IMR-90 (cell line): ENCODE data around the gene ASB11. TPM values are rescaled to one million over a fixed set of nuclear protein-coding genes. Genes with fewer than 3 reads are reported as not detected.

Source experiments
- ATAC-seq: fragments of 200-7000 bp; cut with Tn5 transposase; 2 replicates; pipeline ENCODE4 v1.9.1; 2020; ENCODE audit warnings: low read depth, mild to moderate bottlenecking, moderate library complexity
- BruUV-seq: library from RNA; stranded (reverse); fragments of 400-500 nt; replicated peaks from 2 replicates; lab custom pipeline; 2021; lab: Mats Ljungman, UMichigan
- CTCF ChIA-PET: fragments of 300-600 bp; formaldehyde crosslinking; extraction: SDS; loops from one replicate; lab custom pipeline; 2021; ENCODE audit warnings: antibody characterized with exemption; lab: Yijun Ruan, JAX
- POLR2A ChIA-PET: fragments of 300-600 bp; sonication (Branson Sonifier 250); formaldehyde crosslinking; loops from one replicate; lab custom pipeline; 2022; ENCODE audit warnings: antibody characterized with exemption; ENCODE audit not compliant: unreplicated experiment; lab: Charles Lee
- DNase-seq: peaks from one replicate; pipeline ENCODE4 v3.0.0; 2013
- H2AFZ ChIP-seq: replicated peaks from 2 replicates; pipeline ENCODE3; 2013; ENCODE audit warnings: low read length, mild to moderate bottlenecking; ENCODE audit not compliant: poor library complexity
- H2AK5ac ChIP-seq: 2 replicates; pipeline ENCODE4 v1.6.1; 2013; ENCODE audit warnings: low read depth, low read length, inconsistent platforms
- H2AK9ac ChIP-seq: replicated peaks from 2 replicates; pipeline ENCODE3; 2013; ENCODE audit warnings: mild to moderate bottlenecking, low read depth, low read length, moderate library complexity; ENCODE audit not compliant: poor library complexity
- H2BK120ac ChIP-seq: 2 replicates; pipeline ENCODE4 v1.6.1; 2013; ENCODE audit warnings: low read depth, low read length, inconsistent platforms
- H2BK15ac ChIP-seq: 3 replicates; pipeline ENCODE4 v1.6.1; 2013; ENCODE audit warnings: low read depth, low read length, inconsistent platforms
- H2BK20ac ChIP-seq: 2 replicates; pipeline ENCODE4 v1.6.1; 2013; ENCODE audit warnings: low read depth, mild to moderate bottlenecking, inconsistent platforms, low read length, moderate library complexity
- H2BK5ac ChIP-seq: 2 replicates; pipeline ENCODE4 v1.6.1; 2013; ENCODE audit warnings: mild to moderate bottlenecking, low read depth, low read length, inconsistent platforms; ENCODE audit not compliant: poor library complexity, severe bottlenecking
- H3K14ac ChIP-seq: replicated peaks from 2 replicates; pipeline ENCODE4 v1.6.1; 2013; ENCODE audit warnings: low read depth, low read length, inconsistent platforms
- H3K18ac ChIP-seq: 2 replicates; pipeline ENCODE4 v1.6.1; 2013; ENCODE audit warnings: low read depth, low read length, control low read depth
- H3K23ac ChIP-seq: 2 replicates; pipeline ENCODE4 v1.6.1; 2013; ENCODE audit warnings: low read depth, low read length, inconsistent platforms
- H3K27ac ChIP-seq: 2 replicates; pipeline ENCODE4 v1.5.1; 2013; ENCODE audit warnings: mild to moderate bottlenecking, control low read depth, low read length; ENCODE audit not compliant: insufficient read depth
- H3K27me3 ChIP-seq: 2 replicates; pipeline ENCODE4 v1.6.1; 2013; ENCODE audit warnings: low read length; ENCODE audit not compliant: control insufficient read depth, insufficient read depth
- H3K36me3 ChIP-seq: 2 replicates; pipeline ENCODE4 v1.6.1; 2013; ENCODE audit warnings: low read length, mixed read lengths; ENCODE audit not compliant: control insufficient read depth, insufficient read depth
- H3K4ac ChIP-seq: 2 replicates; pipeline ENCODE4 v1.6.1; 2013; ENCODE audit warnings: low read depth, low read length, inconsistent platforms
- H3K4me1 ChIP-seq: 2 replicates; pipeline ENCODE4 v1.6.1; 2013; ENCODE audit warnings: low read length, mixed read lengths; ENCODE audit not compliant: control insufficient read depth, insufficient read depth
- H3K4me2 ChIP-seq: 2 replicates; pipeline ENCODE4 v1.6.1; 2013; ENCODE audit warnings: low read depth, mild to moderate bottlenecking, control low read depth, low read length, moderate library complexity
- H3K4me3 ChIP-seq: 2 replicates; pipeline ENCODE4 v1.5.1; 2013; ENCODE audit warnings: low read depth, mild to moderate bottlenecking, control low read depth, low read length, moderate library complexity; ENCODE audit not compliant: insufficient read depth
- H3K56ac ChIP-seq: 2 replicates; pipeline ENCODE4 v1.6.1; 2013; ENCODE audit warnings: low read length, inconsistent platforms; ENCODE audit not compliant: insufficient read depth; ENCODE audit errors: extremely low read depth
- H3K79me1 ChIP-seq, 2 experiments: 2 replicates each; pipeline ENCODE4 v1.6.1; 2013; ENCODE audit warnings: low read length in 2 of 2, inconsistent platforms in 1 of 2, low read depth in 1 of 2
- H3K9ac ChIP-seq: 2 replicates; pipeline ENCODE4 v1.6.1; 2013; ENCODE audit warnings: low read depth, low read length, control low read depth
- H3K9me1 ChIP-seq: 2 replicates; pipeline ENCODE4 v1.6.1; 2013; ENCODE audit warnings: low read length, inconsistent platforms; ENCODE audit not compliant: insufficient read depth
- H3K9me3 ChIP-seq: 2 replicates; pipeline ENCODE4 v1.6.1; 2013; ENCODE audit warnings: low read length; ENCODE audit not compliant: control insufficient read depth, insufficient read depth
- H4K20me1 ChIP-seq: 2 replicates; pipeline ENCODE4 v1.6.1; 2013; ENCODE audit warnings: low read length, inconsistent platforms; ENCODE audit not compliant: insufficient read depth
- H4K5ac ChIP-seq: 2 replicates; pipeline ENCODE4 v1.6.1; 2013; ENCODE audit warnings: mild to moderate bottlenecking, low read depth, low read length, control low read depth
- H4K8ac ChIP-seq, 2 experiments: 2 replicates each; pipeline ENCODE4 v1.6.1; 2013; ENCODE audit warnings: low read depth in 2 of 2, low read length in 2 of 2, control low read depth in 1 of 2, inconsistent platforms in 1 of 2
- H4K91ac ChIP-seq: 2 replicates; pipeline ENCODE4 v1.6.1; 2013; ENCODE audit warnings: low read depth, low read length, inconsistent platforms; ENCODE audit not compliant: insufficient read depth
- BHLHE40 ChIP-seq: fragments of 150-350 bp; IDR thresholded peaks from 2 replicates; pipeline ENCODE4 v1.6.1; 2016; ENCODE audit warnings: mild to moderate bottlenecking, low read depth, low read length
- CEBPB ChIP-seq: IDR thresholded peaks from 2 replicates; pipeline ENCODE4 v1.6.1; 2012; ENCODE audit warnings: low read depth, low read length, improper control_type of control experiment
- CHD1 ChIP-seq: IDR thresholded peaks from 2 replicates; pipeline ENCODE4 v1.6.1; 2012; ENCODE audit warnings: low read depth, low read length, improper control_type of control experiment
- CTCF ChIP-seq: conservative IDR thresholded peaks from 2 replicates; pipeline ENCODE4 v1.5.1; 2012; ENCODE audit warnings: mild to moderate bottlenecking, low read depth, low read length, improper control_type of control experiment
- ELK1 ChIP-seq: fragments of 150-350 bp; IDR thresholded peaks from 2 replicates; pipeline ENCODE4 v1.6.1; 2016; ENCODE audit warnings: low read depth, mild to moderate bottlenecking, low read length, moderate library complexity, borderline replicate concordance
- FOS ChIP-seq: fragments of 150-350 bp; IDR thresholded peaks from 2 replicates; pipeline ENCODE4 v1.6.1; 2016; ENCODE audit warnings: low read depth, low read length
- MAFK ChIP-seq: IDR thresholded peaks from 2 replicates; pipeline ENCODE4 v1.6.1; 2012; ENCODE audit warnings: low read depth, low read length, improper control_type of control experiment
- MAZ ChIP-seq: IDR thresholded peaks from 2 replicates; pipeline ENCODE4 v1.6.1; 2012; ENCODE audit warnings: low read depth, mild to moderate bottlenecking, low read length, improper control_type of control experiment, moderate library complexity, borderline replicate concordance
- MXI1 ChIP-seq: IDR thresholded peaks from 2 replicates; pipeline ENCODE4 v1.6.1; 2012; ENCODE audit warnings: low read depth, mild to moderate bottlenecking, low read length, moderate library complexity, borderline replicate concordance
- NFE2L2 ChIP-seq: fragments of 150-350 bp; IDR thresholded peaks from 2 replicates; pipeline ENCODE4 v1.6.1; 2016; ENCODE audit warnings: low read depth, mild to moderate bottlenecking, low read length
- POLR2A ChIP-seq: IDR thresholded peaks from 2 replicates; pipeline ENCODE4 v1.6.1; 2012; ENCODE audit warnings: mild to moderate bottlenecking, low read depth, low read length
- RAD21 ChIP-seq: IDR thresholded peaks from 2 replicates; pipeline ENCODE4 v1.6.1; 2012; ENCODE audit warnings: low read length, improper control_type of control experiment
- RCOR1 ChIP-seq: IDR thresholded peaks from 2 replicates; pipeline ENCODE4 v1.6.1; 2012; ENCODE audit warnings: mild to moderate bottlenecking, low read length, improper control_type of control experiment; ENCODE audit not compliant: insufficient replicate concordance
- RFX5 ChIP-seq: IDR thresholded peaks from 2 replicates; pipeline ENCODE4 v1.8.0; 2012; ENCODE audit warnings: low read depth, mild to moderate bottlenecking, low read length, moderate library complexity
- SMC3 ChIP-seq: fragments of 150-350 bp; IDR thresholded peaks from 2 replicates; pipeline ENCODE4 v1.6.1; 2016; ENCODE audit warnings: low read depth, mild to moderate bottlenecking, antibody characterized with exemption, low read length, moderate library complexity
- USF2 ChIP-seq: fragments of 150-350 bp; IDR thresholded peaks from 2 replicates; pipeline ENCODE4 v1.6.1; 2017; ENCODE audit warnings: mild to moderate bottlenecking, antibody characterized with exemption, low read length, low read depth
- WGBS, 2 experiments: methylation state at CpG; one replicate each; pipeline versions ENCODE4 v1.1.5 to v1.1.7; 2013; ENCODE audit warnings: missing lambda C conversion rate in 2 of 2; ENCODE audit not compliant: insufficient read length in 1 of 2; ENCODE audit errors: extremely low coverage in 2 of 2; 5-methylcytosine and 5-hydroxymethylcytosine counted together
- dilution Hi-C: fragments of 300-500 bp; cut with HindIII; formaldehyde crosslinking; loops from one replicate; pipeline ENCODE4 v1.14.3; 2018; ENCODE audit warnings: low sequenced_read_pairs; ENCODE audit not compliant: unreplicated experiment
- in situ Hi-C: fragments of 300-500 bp; cut with MboI; formaldehyde crosslinking; loops from 3 replicates; pipeline ENCODE4 v1.14.3; 2019; ENCODE audit warnings: low sequenced_read_pairs, inconsistent platforms, mixed read lengths
- intact Hi-C: fragments of 100-400 bp; cut with micrococcal nuclease; formaldehyde crosslinking; loops from 2 replicates; pipeline ENCODE4 v1.10.0; 2022
- polyA plus RNA-seq, 3 experiments: library from polyadenylated mRNA; depleted of rRNA; stranded (reverse); fragments of >200 nt; gene quantifications; 2 replicates each; pipeline ENCODE4 v1.2.3, GENCODE V29; 2012; ENCODE audit warnings: low replicate concordance in 1 of 3
- total RNA-seq: library from RNA; depleted of rRNA; stranded (reverse); fragments of >200 nt; gene quantifications from 2 replicates; pipeline ENCODE4 v1.2.3, GENCODE V29; 2012

Gene ASB11
- total and polyA plus RNA-seq, 2 of the 4 experiments (the other 2 are of a cell fraction): not detected

- H3K27me3 ChIP-seq: no peaks in the 10 kb centered on the region
- DNase-seq (no peak), ATAC-seq (no peak)
- no peak overlapping the region for H3K23ac ChIP-seq
- H4K20me1 ChIP-seq: no peaks in the 10 kb centered on the region
- H2AK9ac ChIP-seq: no peak overlapping the region
- H3K4me2 ChIP-seq: no peak overlapping the region
- H3K79me1 ChIP-seq: no peaks in the 10 kb centered on the region
- H3K36me3 ChIP-seq: no peaks in the 10 kb centered on the region
- in situ Hi-C loops: no loop called here
- CTCF ChIA-PET: interaction anchor here (0.8 kb wide), 1 partner anchor 26 kb away, joined by 3 read pairs; no protein-coding TSS in a partner anchor
- POLR2A ChIA-PET: no interaction called here
- no peak overlapping the region for H3K4ac ChIP-seq
- no peak overlapping the region for H4K8ac ChIP-seq
- dilution Hi-C loops: no loop called here
- no TSS peak for BruUV-seq
- H3K9ac ChIP-seq: no peak overlapping the region
- H3K56ac ChIP-seq: no peak overlapping the region
- no peak overlapping the region for H2BK20ac ChIP-seq
- intact Hi-C loops: no loop called here
- H3K9me1 ChIP-seq: no peaks in the 10 kb centered on the region
- H4K5ac ChIP-seq: no peak overlapping the region
- H3K27ac ChIP-seq: no peak overlapping the region
- no peak overlapping the region for H4K91ac ChIP-seq
- no peak overlapping the region for H2BK120ac ChIP-seq
- H3K14ac ChIP-seq: no peak overlapping the region
- H3K18ac ChIP-seq: no peak overlapping the region
- H2AFZ ChIP-seq: no peak overlapping the region
- no peak overlapping the region for H2BK15ac ChIP-seq
- no peak overlapping the region for H2AK5ac ChIP-seq
- H3K4me3 ChIP-seq: no peak overlapping the region
- no peaks in the 10 kb centered on the region for H3K9me3 ChIP-seq
- H2BK5ac ChIP-seq: no peak overlapping the region
- WGBS, 2 experiments: no CpG with 5 or more reads among the region's 1 CpG
- TF ChIP-seq RFX5 (no peak), POLR2A (no peak), MXI1 (no peak), CEBPB (no peak), NFE2L2 (no peak), USF2 (no peak), MAZ (no peak), CTCF (no peak), BHLHE40 (no peak), CHD1 (no peak), RAD21 (no peak), RCOR1 (no peak), FOS (no peak), SMC3 (no peak), MAFK (no peak), ELK1 (no peak)
- no peaks in the 10 kb centered on the region; the same call in 1 of the 2 replicates for H3K4me1 ChIP-seq
Observed at GRCh38 chrX:15269120-15269519, 46.3 kb downstream of the ASB11 start.
